Stomach (tissue), 4 donors: Measurements from ENCODE around the gene CLEC5A.

Source experiments
- POLR2A ChIP-seq, 4 donors: fragments of 450-650 bp; IDR thresholded peaks; one replicate each; pipeline ENCODE4 v1.6.1; 2016; ENCODE audit warnings: antibody characterized with exemption in 4 of 4, control low read depth in 2 of 4, mild to moderate bottlenecking in 1 of 4, moderate library complexity in 1 of 4
- TF ChIP-seq, protein P1 (sequence below), 7 experiments: fragments of 450-650 bp in 4 of 7; fragments of 200-600 bp in 3 of 7; sonication (generic) in 3 of 7; IDR thresholded peaks; one replicate each; pipeline ENCODE4 v1.5.1; 2016 to 2019; ENCODE audit warnings: antibody characterized with exemption in 7 of 7, control low read depth in 2 of 7, mild to moderate bottlenecking in 1 of 7

- TF ChIP-seq, protein P1, sequence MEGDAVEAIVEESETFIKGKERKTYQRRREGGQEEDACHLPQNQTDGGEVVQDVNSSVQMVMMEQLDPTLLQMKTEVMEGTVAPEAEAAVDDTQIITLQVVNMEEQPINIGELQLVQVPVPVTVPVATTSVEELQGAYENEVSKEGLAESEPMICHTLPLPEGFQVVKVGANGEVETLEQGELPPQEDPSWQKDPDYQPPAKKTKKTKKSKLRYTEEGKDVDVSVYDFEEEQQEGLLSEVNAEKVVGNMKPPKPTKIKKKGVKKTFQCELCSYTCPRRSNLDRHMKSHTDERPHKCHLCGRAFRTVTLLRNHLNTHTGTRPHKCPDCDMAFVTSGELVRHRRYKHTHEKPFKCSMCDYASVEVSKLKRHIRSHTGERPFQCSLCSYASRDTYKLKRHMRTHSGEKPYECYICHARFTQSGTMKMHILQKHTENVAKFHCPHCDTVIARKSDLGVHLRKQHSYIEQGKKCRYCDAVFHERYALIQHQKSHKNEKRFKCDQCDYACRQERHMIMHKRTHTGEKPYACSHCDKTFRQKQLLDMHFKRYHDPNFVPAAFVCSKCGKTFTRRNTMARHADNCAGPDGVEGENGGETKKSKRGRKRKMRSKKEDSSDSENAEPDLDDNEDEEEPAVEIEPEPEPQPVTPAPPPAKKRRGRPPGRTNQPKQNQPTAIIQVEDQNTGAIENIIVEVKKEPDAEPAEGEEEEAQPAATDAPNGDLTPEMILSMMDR (IDR thresholded peaks at IDR 0.05), result no peak
- no peak for TF ChIP-seq POLR2A (IDR thresholded peaks at IDR 0.05)
These were observed 5.7 kb upstream of the CLEC5A start for GRCh38 chr7:141952461-141952860.
